Glomerular endothelial cell (primary cell): ENCODE measurements around the gene SIAH1. TPM values are rescaled to one million over a fixed set of nuclear protein-coding genes. Genes with fewer than 3 reads are reported as not detected.
A peak's percentile ranks its signal among the peaks of the same experiment; 100 is the strongest.
"Not testable (repeated sequence)": the region's sequence is repeated elsewhere in the genome, so short reads cannot be mapped to it uniquely, and the experiment has no call there.

Experiments used
- DNase-seq: peaks from one replicate; pipeline ENCODE4 v3.0.0-alpha.2; 2011; ENCODE audit warnings: low read depth, low spot score; ENCODE audit errors: extremely low read depth
- total RNA-seq: library from RNA; depleted of rRNA; stranded (reverse); fragments of >200 nt; gene quantifications from 2 replicates; pipeline ENCODE4 v1.2.3, GENCODE V29; 2015

Gene SIAH1
- total RNA-seq, 1 donor from 2014 or later: 22.4 TPM

- no peak for DNase-seq
Measured at GRCh38 chr16:48367441-48368049, 17.7 kb downstream of the SIAH1 start.

GRCh38 chr16:48366165-48367093 lies 18.8 kb downstream of the SIAH1 start:
- peak; percentile 27 for DNase-seq

- no peak for DNase-seq
Measured at GRCh38 chr16:48365601-48366164, 19.5 kb downstream of the SIAH1 start.

GRCh38 chr16:48365025-48365600 lies 20.1 kb downstream of the SIAH1 start:
- no peak for DNase-seq

GRCh38 chr16:48361540-48362144 lies 23.6 kb downstream of the SIAH1 start:
- DNase-seq: no peak

- no peak for DNase-seq
Measured at GRCh38 chr16:48361012-48361411, 24.2 kb downstream of the SIAH1 start.

- DNase-seq: no peak
Measured at GRCh38 chr16:48359983-48360382, 25.2 kb downstream of the SIAH1 start.

- no peak for DNase-seq
Measured at GRCh38 chr16:48358419-48358818, 26.8 kb downstream of the SIAH1 start.

GRCh38 chr16:48356633-48357376 lies 28.4 kb downstream of the SIAH1 start:
- no peak for DNase-seq

- no peak for DNase-seq
Measured at GRCh38 chr16:48354877-48355855, 30.0 kb downstream of the SIAH1 start.

- DNase-seq: not testable (repeated sequence)
Measured at GRCh38 chr16:48354385-48354784, 30.8 kb downstream of the SIAH1 start.

- DNase-seq: peak; percentile 39
Measured at GRCh38 chr16:48353565-48354163, 31.5 kb downstream of the SIAH1 start.

- no peak for DNase-seq
Measured at GRCh38 chr16:48352648-48353390, 32.4 kb downstream of the SIAH1 start.

- no peak for DNase-seq
Measured at GRCh38 chr16:48350736-48351135, 34.5 kb downstream of the SIAH1 start.

- DNase-seq: no peak
Measured at GRCh38 chr16:48347980-48348379, 37.2 kb downstream of the SIAH1 start.

- no peak for DNase-seq
Measured at GRCh38 chr16:48347191-48347865, 37.9 kb downstream of the SIAH1 start.

- DNase-seq: no peak
Measured at GRCh38 chr16:48342591-48342990, 42.6 kb downstream of the SIAH1 start.
